HepG2 (cell line): ENCODE results near the gene PCIF1. TPM values are rescaled to one million over a fixed set of nuclear protein-coding genes. Genes with fewer than 3 reads are reported as not detected.

Experiments used
- DNMT3B ChIP-seq: conservative IDR thresholded peaks from 2 replicates; pipeline ENCODE4 v1.6.1; 2016; ENCODE audit warnings: missing biosample characterization, control low read depth
- EP300 ChIP-seq, 3 experiments: sonication (generic) in 1 of 3; formaldehyde crosslinking in 1 of 3; IDR thresholded peaks; 2 replicates each; pipeline versions ENCODE4 v1.5.1 to v1.6.1; 2011 to 2020; ENCODE audit warnings: low read depth in 2 of 3, low read length in 2 of 3, borderline replicate concordance in 1 of 3, improper control_type of control experiment in 1 of 3, mild to moderate bottlenecking in 1 of 3, missing genetic modification reagents in 1 of 3, moderate library complexity in 1 of 3
- GABPB1 ChIP-seq: IDR thresholded peaks from 2 replicates; pipeline ENCODE4 v1.6.1; 2016; ENCODE audit warnings: mild to moderate bottlenecking, missing genetic modification reagents, moderate library complexity, missing compliant biosample characterization
- HOXA3 ChIP-seq: sonication (generic); formaldehyde crosslinking; IDR thresholded peaks from 2 replicates; pipeline ENCODE4 v1.5.0; 2020; ENCODE audit warnings: missing genetic modification reagents
- JUND ChIP-seq: sonication (generic); formaldehyde crosslinking; IDR thresholded peaks from 2 replicates; pipeline ENCODE4 v1.8.0; 2022; ENCODE audit warnings: mild to moderate bottlenecking, missing genetic modification reagents
- MIXL1 ChIP-seq: IDR thresholded peaks from 2 replicates; pipeline ENCODE4 v1.6.1; 2016
- NFYC ChIP-seq: IDR thresholded peaks from 2 replicates; pipeline ENCODE4 v1.6.1; 2016; ENCODE audit warnings: missing genetic modification reagents, missing compliant biosample characterization
- RFXANK ChIP-seq: IDR thresholded peaks from 2 replicates; pipeline ENCODE4 v1.6.1; 2016
- SALL1 ChIP-seq: sonication (generic); formaldehyde crosslinking; IDR thresholded peaks from 2 replicates; pipeline ENCODE4 v1.8.0; 2022; ENCODE audit warnings: mild to moderate bottlenecking, missing genetic modification reagents
- TGIF2 ChIP-seq: IDR thresholded peaks from 2 replicates; pipeline ENCODE4 v1.6.1; 2016; ENCODE audit warnings: control low read depth, missing compliant biosample characterization
- ZBTB21 ChIP-seq: sonication (generic); formaldehyde crosslinking; IDR thresholded peaks from 2 replicates; pipeline ENCODE4 v1.4.0; 2020; ENCODE audit warnings: missing genetic modification reagents
- ZMAT3 ChIP-seq: sonication (generic); formaldehyde crosslinking; conservative IDR thresholded peaks from 2 replicates; pipeline ENCODE4 v1.7.0; 2021; ENCODE audit warnings: missing genetic modification reagents
- ZNF337 ChIP-seq: sonication (generic); formaldehyde crosslinking; IDR thresholded peaks from 2 replicates; pipeline ENCODE4 v1.5.1; 2020; ENCODE audit warnings: missing genetic modification reagents, low read depth, mild to moderate bottlenecking, borderline replicate concordance
- ZNF446 ChIP-seq: sonication (generic); formaldehyde crosslinking; IDR thresholded peaks from 2 replicates; pipeline ENCODE4 v1.5.0; 2020; ENCODE audit warnings: mild to moderate bottlenecking, missing genetic modification reagents
- ZNF670 ChIP-seq: sonication (generic); formaldehyde crosslinking; IDR thresholded peaks from 2 replicates; pipeline ENCODE4 v1.8.0; 2022; ENCODE audit warnings: mild to moderate bottlenecking, missing genetic modification reagents, borderline replicate concordance
- ZNF674 ChIP-seq: sonication (generic); formaldehyde crosslinking; IDR thresholded peaks from 2 replicates; pipeline ENCODE4 v1.5.0; 2020; ENCODE audit warnings: low read depth, mild to moderate bottlenecking, missing genetic modification reagents
- ZNF713 ChIP-seq: sonication (generic); formaldehyde crosslinking; IDR thresholded peaks from 2 replicates; pipeline ENCODE4 v1.4.0; 2020; ENCODE audit warnings: mild to moderate bottlenecking, missing genetic modification reagents
- ZNF788 ChIP-seq: sonication (generic); formaldehyde crosslinking; IDR thresholded peaks from 2 replicates; pipeline ENCODE4 v1.5.0; 2020; ENCODE audit warnings: mild to moderate bottlenecking, missing genetic modification reagents, borderline replicate concordance
- ZSCAN29 ChIP-seq: sonication (generic); formaldehyde crosslinking; conservative IDR thresholded peaks from 2 replicates; pipeline ENCODE4 v1.4.0; 2020; ENCODE audit warnings: mild to moderate bottlenecking, missing genetic modification reagents
- polyA plus RNA-seq, 8 experiments: library from polyadenylated mRNA; depleted of rRNA in 3 of 8; stranded (reverse) in 7 of 8; unstranded in 1 of 8; fragments of >200 nt; fragmentation: Illumina TruSeq in 4 of 8; extraction: Trizol in 4 of 8; gene quantifications; 2 replicates each; pipeline versions ENCODE4 v1.2.1 to v1.2.3, GENCODE V29; 2011 to 2016; ENCODE audit warnings: low read depth in 4 of 8, missing spikeins in 1 of 8, mixed read lengths in 1 of 8; ENCODE audit not compliant: insufficient read depth in 1 of 8
- total RNA-seq, 5 experiments: library from RNA; depleted of rRNA; stranded (reverse); fragments of >200 nt; fragmentation: Illumina TruSeq; extraction: Trizol; gene quantifications; 2 replicates each; pipeline ENCODE4 v1.2.3, GENCODE V29; 2016; ENCODE audit warnings: low read depth in 1 of 5
- TF ChIP-seq, protein P1 (sequence below): sonication (generic); formaldehyde crosslinking; IDR thresholded peaks from 2 replicates; pipeline ENCODE4 v1.4.0; 2020; ENCODE audit warnings: missing genetic modification reagents, borderline replicate concordance
- TF ChIP-seq, protein P2 (sequence below): sonication (generic); formaldehyde crosslinking; IDR thresholded peaks from 2 replicates; pipeline ENCODE4 v1.8.1; 2023; ENCODE audit warnings: mild to moderate bottlenecking, moderate library complexity, missing genetic modification reagents
- TF ChIP-seq, protein P3 (sequence below): sonication (generic); formaldehyde crosslinking; conservative IDR thresholded peaks from 2 replicates; pipeline ENCODE4 v1.4.0; 2020; ENCODE audit warnings: missing genetic modification reagents

The PCIF1 gene
- total and polyA plus RNA-seq, 2 of the 13 experiments (the other 11 are each of a cell fraction or from before 2014, with no cell fraction given) = 20.9 to 24.4 TPM

DNA sequence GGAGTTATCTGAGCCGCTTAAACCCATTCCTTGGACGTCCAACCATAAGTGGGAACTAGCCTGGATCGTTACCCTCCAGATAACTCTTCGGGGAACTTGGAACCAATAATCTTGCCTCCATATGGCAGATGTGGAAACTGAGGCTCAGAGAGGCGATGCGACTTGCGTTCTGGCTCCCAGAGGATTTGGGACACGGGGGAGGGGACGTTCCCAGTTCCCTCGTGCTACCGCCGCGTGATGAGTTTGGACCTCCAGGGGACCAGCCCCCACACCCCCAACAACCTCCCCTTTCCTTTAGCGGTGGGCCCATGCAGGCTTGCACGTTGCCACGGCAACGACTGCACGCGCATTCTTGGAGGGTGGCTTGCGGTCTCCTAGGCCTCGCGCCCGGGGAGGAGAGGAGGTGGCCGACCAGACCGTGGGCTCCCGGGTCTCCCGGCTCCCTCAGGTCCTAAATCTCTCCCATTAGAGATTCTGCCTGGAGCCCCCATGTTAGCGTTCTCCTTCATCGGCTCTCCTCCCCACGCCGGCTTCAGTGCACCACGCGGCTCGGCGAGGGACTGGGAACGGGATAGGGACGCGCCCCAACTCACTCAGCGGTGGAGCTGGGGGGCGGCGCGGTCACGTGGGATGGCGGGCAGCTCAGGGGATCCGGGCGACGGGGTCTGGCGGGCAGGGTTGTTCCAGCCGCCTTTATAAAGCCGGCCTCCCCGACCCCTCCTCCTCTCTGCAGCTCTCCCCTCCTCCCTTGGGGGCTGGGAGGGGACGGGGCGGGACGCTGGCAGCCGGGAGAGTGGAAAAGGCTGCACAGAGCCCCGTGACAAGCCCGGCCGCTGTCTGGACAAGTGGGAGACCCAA is 22.8 kb upstream of the PCIF1 start, which contains the start of gene PLTP (continued):
- TF ChIP-seq, protein P1, sequence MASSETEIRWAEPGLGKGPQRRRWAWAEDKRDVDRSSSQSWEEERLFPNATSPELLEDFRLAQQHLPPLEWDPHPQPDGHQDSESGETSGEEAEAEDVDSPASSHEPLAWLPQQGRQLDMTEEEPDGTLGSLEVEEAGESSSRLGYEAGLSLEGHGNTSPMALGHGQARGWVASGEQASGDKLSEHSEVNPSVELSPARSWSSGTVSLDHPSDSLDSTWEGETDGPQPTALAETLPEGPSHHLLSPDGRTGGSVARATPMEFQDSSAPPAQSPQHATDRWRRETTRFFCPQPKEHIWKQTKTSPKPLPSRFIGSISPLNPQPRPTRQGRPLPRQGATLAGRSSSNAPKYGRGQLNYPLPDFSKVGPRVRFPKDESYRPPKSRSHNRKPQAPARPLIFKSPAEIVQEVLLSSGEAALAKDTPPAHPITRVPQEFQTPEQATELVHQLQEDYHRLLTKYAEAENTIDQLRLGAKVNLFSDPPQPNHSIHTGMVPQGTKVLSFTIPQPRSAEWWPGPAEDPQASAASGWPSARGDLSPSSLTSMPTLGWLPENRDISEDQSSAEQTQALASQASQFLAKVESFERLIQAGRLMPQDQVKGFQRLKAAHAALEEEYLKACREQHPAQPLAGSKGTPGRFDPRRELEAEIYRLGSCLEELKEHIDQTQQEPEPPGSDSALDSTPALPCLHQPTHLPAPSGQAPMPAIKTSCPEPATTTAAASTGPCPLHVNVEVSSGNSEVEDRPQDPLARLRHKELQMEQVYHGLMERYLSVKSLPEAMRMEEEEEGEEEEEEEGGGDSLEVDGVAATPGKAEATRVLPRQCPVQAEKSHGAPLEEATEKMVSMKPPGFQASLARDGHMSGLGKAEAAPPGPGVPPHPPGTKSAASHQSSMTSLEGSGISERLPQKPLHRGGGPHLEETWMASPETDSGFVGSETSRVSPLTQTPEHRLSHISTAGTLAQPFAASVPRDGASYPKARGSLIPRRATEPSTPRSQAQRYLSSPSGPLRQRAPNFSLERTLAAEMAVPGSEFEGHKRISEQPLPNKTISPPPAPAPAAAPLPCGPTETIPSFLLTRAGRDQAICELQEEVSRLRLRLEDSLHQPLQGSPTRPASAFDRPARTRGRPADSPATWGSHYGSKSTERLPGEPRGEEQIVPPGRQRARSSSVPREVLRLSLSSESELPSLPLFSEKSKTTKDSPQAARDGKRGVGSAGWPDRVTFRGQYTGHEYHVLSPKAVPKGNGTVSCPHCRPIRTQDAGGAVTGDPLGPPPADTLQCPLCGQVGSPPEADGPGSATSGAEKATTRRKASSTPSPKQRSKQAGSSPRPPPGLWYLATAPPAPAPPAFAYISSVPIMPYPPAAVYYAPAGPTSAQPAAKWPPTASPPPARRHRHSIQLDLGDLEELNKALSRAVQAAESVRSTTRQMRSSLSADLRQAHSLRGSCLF (CRISPR knock-in tag) = no peak
- peak; percentile 67 for TF ChIP-seq SALL1 (CRISPR knock-in tag)
- TF ChIP-seq MIXL1 (CRISPR knock-in tag) = no peak
- TF ChIP-seq ZNF670 (CRISPR knock-in tag) = 0 out of 2 replicates have a peak, but pooled peaks have one; percentile 39
- no peak for TF ChIP-seq DNMT3B (CRISPR knock-in tag)
- no peak for TF ChIP-seq ZNF674 (CRISPR knock-in tag)
- TF ChIP-seq TGIF2 (CRISPR knock-in tag) = no peak
- TF ChIP-seq, protein P2, sequence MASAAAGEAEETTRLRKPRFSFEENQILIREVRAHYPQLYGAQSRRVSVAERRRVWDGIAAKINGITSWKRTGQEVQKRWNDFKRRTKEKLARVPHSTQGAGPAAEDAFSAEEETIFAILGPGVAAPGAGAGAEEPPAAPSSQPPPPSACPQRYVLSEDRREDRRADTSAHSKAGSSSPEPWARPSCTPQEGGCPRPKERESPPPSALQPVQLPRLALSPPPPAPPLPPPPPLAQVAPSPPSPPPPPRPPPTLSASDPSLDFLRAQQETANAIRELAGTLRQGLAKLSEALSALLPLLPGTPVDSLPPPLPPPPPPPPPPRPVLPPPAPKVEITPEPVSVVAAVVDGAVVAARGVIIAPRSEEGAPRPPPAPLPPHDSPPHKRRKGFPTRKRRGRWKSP (CRISPR knock-in tag) = no peak
- TF ChIP-seq ZNF788 = peak; percentile 46; the same call in 1 of the 2 replicates
- TF ChIP-seq EP300 (IDR thresholded peaks at IDR 0.05; ENCODE audit: low read depth in 2 of 2, low read length in 2 of 2) = no peak
- TF ChIP-seq EP300 (CRISPR knock-in tag; IDR thresholded peaks at IDR 0.05; ENCODE audit: borderline replicate concordance) = no peak
- TF ChIP-seq ZNF713 (CRISPR knock-in tag) = no peak
- peak; percentile 71; the same call in 1 of the 2 replicates for TF ChIP-seq ZSCAN29 (CRISPR knock-in tag)
- no peak for TF ChIP-seq ZNF337 (CRISPR knock-in tag)
- TF ChIP-seq HOXA3 = peak; percentile 24; the same call in 1 of the 2 replicates
- no peak for TF ChIP-seq RFXANK (CRISPR knock-in tag)
- TF ChIP-seq, protein P3, sequence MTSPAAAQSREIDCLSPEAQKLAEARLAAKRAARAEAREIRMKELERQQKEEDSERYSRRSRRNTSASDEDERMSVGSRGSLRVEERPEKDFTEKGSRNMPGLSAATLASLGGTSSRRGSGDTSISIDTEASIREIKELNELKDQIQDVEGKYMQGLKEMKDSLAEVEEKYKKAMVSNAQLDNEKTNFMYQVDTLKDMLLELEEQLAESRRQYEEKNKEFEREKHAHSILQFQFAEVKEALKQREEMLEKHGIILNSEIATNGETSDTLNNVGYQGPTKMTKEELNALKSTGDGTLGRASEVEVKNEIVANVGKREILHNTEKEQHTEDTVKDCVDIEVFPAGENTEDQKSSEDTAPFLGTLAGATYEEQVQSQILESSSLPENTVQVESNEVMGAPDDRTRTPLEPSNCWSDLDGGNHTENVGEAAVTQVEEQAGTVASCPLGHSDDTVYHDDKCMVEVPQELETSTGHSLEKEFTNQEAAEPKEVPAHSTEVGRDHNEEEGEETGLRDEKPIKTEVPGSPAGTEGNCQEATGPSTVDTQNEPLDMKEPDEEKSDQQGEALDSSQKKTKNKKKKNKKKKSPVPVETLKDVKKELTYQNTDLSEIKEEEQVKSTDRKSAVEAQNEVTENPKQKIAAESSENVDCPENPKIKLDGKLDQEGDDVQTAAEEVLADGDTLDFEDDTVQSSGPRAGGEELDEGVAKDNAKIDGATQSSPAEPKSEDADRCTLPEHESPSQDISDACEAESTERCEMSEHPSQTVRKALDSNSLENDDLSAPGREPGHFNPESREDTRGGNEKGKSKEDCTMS = no peak
- TF ChIP-seq GABPB1 (CRISPR knock-in tag) = peak; percentile 51; the same call in 1 of the 2 replicates
- TF ChIP-seq ZMAT3 (CRISPR knock-in tag) = no peak
- no peak for TF ChIP-seq NFYC (CRISPR knock-in tag)
- TF ChIP-seq ZNF446 (CRISPR knock-in tag) = no peak
- no peak for TF ChIP-seq ZBTB21 (CRISPR knock-in tag)
- TF ChIP-seq JUND (CRISPR knock-in tag) = no peak
